HEK293 (cell line): Measurements from ENCODE around the gene FA2H.
A peak's percentile ranks its signal among the peaks of the same experiment; 100 is the strongest.

Experiments used
- BCL11A ChIP-seq: fragments of 450-650 bp; formaldehyde crosslinking; IDR thresholded peaks from 2 replicates; pipeline ENCODE4 v1.5.1; 2016; ENCODE audit warnings: low read depth, missing biosample characterization, missing genetic modification characterization
- BCL6B ChIP-seq: fragments of 450-650 bp; formaldehyde crosslinking; IDR thresholded peaks from 2 replicates; pipeline ENCODE4 v1.5.1; 2017; ENCODE audit warnings: missing biosample characterization, missing genetic modification characterization
- EGR2 ChIP-seq: fragments of 450-650 bp; formaldehyde crosslinking; IDR thresholded peaks from 2 replicates; pipeline ENCODE4 v1.5.1; 2016; ENCODE audit warnings: low read depth, missing biosample characterization, missing genetic modification characterization
- ELK4 ChIP-seq: IDR thresholded peaks from 2 replicates; pipeline ENCODE4 v1.6.1; 2011; ENCODE audit warnings: mild to moderate bottlenecking, low read depth, low read length, borderline replicate concordance
- GLIS2 ChIP-seq: fragments of 450-650 bp; formaldehyde crosslinking; IDR thresholded peaks from 2 replicates; pipeline ENCODE4 v1.5.1; 2016; ENCODE audit warnings: missing biosample characterization, missing genetic modification characterization
- HOXA7 ChIP-seq: sonication (generic); formaldehyde crosslinking; IDR thresholded peaks from 2 replicates; pipeline ENCODE4 v1.8.1; 2022; ENCODE audit warnings: missing genetic modification reagents, borderline replicate concordance
- KLF7 ChIP-seq: fragments of 450-650 bp; formaldehyde crosslinking; IDR thresholded peaks from 2 replicates; pipeline ENCODE4 v1.5.1; 2016; ENCODE audit warnings: missing biosample characterization, missing genetic modification characterization, borderline replicate concordance
- PRDM2 ChIP-seq: fragments of 450-650 bp; formaldehyde crosslinking; IDR thresholded peaks from 2 replicates; pipeline ENCODE4 v1.5.1; 2016; ENCODE audit warnings: missing biosample characterization, missing genetic modification characterization, borderline replicate concordance
- TCF7L2 ChIP-seq: IDR thresholded peaks from 2 replicates; pipeline ENCODE4 v1.6.1; 2011; ENCODE audit warnings: low read depth, mild to moderate bottlenecking, inconsistent platforms, low read length, moderate library complexity, borderline replicate concordance
- YY2 ChIP-seq: fragments of 450-650 bp; formaldehyde crosslinking; IDR thresholded peaks from 2 replicates; pipeline ENCODE4 v1.5.1; 2016; ENCODE audit warnings: missing biosample characterization, missing genetic modification characterization
- ZBTB17 ChIP-seq: fragments of 450-650 bp; formaldehyde crosslinking; IDR thresholded peaks from 2 replicates; pipeline ENCODE4 v1.5.1; 2016; ENCODE audit warnings: missing biosample characterization, missing genetic modification characterization
- ZBTB6 ChIP-seq: fragments of 450-650 bp; formaldehyde crosslinking; IDR thresholded peaks from 2 replicates; pipeline ENCODE4 v1.5.1; 2017; ENCODE audit warnings: missing biosample characterization, missing genetic modification characterization
- ZEB2 ChIP-seq: fragments of 450-650 bp; formaldehyde crosslinking; IDR thresholded peaks from 2 replicates; pipeline ENCODE4 v1.5.1; 2016; ENCODE audit warnings: missing biosample characterization, missing genetic modification characterization
- ZNF175 ChIP-seq: fragments of 450-650 bp; formaldehyde crosslinking; IDR thresholded peaks from 2 replicates; pipeline ENCODE4 v1.5.1; 2016; ENCODE audit warnings: missing biosample characterization, missing genetic modification characterization
- ZNF248 ChIP-seq: fragments of 450-650 bp; formaldehyde crosslinking; IDR thresholded peaks from 2 replicates; pipeline ENCODE4 v1.5.1; 2017; ENCODE audit warnings: missing biosample characterization, missing genetic modification characterization
- ZNF302 ChIP-seq: fragments of 450-650 bp; formaldehyde crosslinking; IDR thresholded peaks from 2 replicates; pipeline ENCODE4 v1.5.1; 2016; ENCODE audit warnings: missing biosample characterization, missing genetic modification characterization, low read depth
- ZNF488 ChIP-seq: fragments of 450-650 bp; formaldehyde crosslinking; IDR thresholded peaks from 2 replicates; pipeline ENCODE4 v1.5.1; 2016; ENCODE audit warnings: missing biosample characterization, missing genetic modification characterization
- ZNF596 ChIP-seq: fragments of 450-650 bp; IDR thresholded peaks from 2 replicates; pipeline ENCODE4 v1.5.0; 2018; ENCODE audit warnings: missing biosample characterization, mild to moderate bottlenecking, missing genetic modification characterization, moderate library complexity
- ZNF600 ChIP-seq: fragments of 450-650 bp; formaldehyde crosslinking; IDR thresholded peaks from 2 replicates; pipeline ENCODE4 v1.5.1; 2016; ENCODE audit warnings: missing biosample characterization, missing genetic modification characterization
- ZNF654 ChIP-seq: fragments of 450-650 bp; formaldehyde crosslinking; IDR thresholded peaks from 2 replicates; pipeline ENCODE4 v1.5.1; 2016; ENCODE audit warnings: low read depth, missing biosample characterization, missing genetic modification characterization
- ZNF658 ChIP-seq: fragments of 450-650 bp; formaldehyde crosslinking; IDR thresholded peaks from 2 replicates; pipeline ENCODE4; 2016; ENCODE audit warnings: missing biosample characterization, missing genetic modification characterization
- ZSCAN23 ChIP-seq: fragments of 450-650 bp; formaldehyde crosslinking; IDR thresholded peaks from 2 replicates; pipeline ENCODE4 v1.5.1; 2016; ENCODE audit warnings: missing biosample characterization, missing genetic modification characterization
- ZSCAN30 ChIP-seq: fragments of 450-650 bp; IDR thresholded peaks from 2 replicates; pipeline ENCODE4 v1.5.1; 2018; ENCODE audit warnings: missing biosample characterization, mild to moderate bottlenecking, missing genetic modification characterization, moderate library complexity
- ZXDB ChIP-seq: fragments of 450-650 bp; formaldehyde crosslinking; IDR thresholded peaks from 2 replicates; pipeline ENCODE4 v1.5.1; 2016; ENCODE audit warnings: missing biosample characterization, missing genetic modification characterization
- TF ChIP-seq, protein P1 (sequence below): fragments of 450-650 bp; formaldehyde crosslinking; IDR thresholded peaks from 2 replicates; pipeline ENCODE4 v1.5.1; 2016; ENCODE audit warnings: missing biosample characterization, missing genetic modification characterization
- TF ChIP-seq, protein P2 (sequence below): fragments of 450-650 bp; formaldehyde crosslinking; IDR thresholded peaks from 2 replicates; pipeline ENCODE4 v1.5.1; 2016; ENCODE audit warnings: missing biosample characterization, missing genetic modification characterization, borderline replicate concordance

Gene FA2H

DNA sequence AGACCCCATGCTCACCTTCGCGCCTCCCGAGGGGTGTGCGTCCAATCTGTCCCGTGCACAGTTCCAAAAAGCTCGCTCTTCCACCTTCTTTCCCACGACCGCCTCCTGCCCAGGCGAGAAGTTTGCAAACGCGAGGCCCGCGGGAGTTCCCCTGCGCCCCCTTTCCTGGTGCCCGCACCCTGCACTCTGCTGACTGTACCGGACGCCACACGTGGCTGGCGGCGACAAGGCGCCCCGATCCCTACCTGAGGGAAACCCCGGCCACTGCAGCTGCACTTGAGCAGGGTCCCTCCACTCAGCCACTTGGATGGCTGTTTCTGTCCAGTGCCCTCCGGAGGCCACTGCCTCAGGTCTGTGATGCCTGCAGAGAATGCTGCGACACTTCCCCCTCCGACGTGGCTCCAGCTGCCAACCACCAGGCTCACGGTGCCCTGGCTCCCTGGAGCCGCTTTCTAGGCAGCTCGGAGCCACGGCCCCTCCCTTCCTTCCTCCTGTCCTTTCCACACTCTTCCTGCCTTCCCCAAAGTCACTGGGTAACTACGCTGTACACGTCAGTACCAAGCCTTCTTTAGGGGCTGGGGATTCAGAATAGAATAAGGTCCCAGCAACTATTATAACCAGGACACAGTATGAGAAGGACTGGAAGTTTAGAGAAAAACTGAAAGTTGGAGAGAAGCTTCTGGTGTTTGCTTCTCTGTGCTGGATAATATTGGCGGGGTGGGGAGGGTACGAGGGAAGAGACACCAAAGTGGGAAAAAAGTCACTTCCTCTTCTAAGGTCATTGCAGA, 74.0 kb downstream of the FA2H start, which contains the start of gene MLKL (continued):
- TF ChIP-seq PRDM2 (tag by site-specific recombination) = no peak
- TF ChIP-seq KLF7 (tag by site-specific recombination) = no peak
- TF ChIP-seq ZNF302 (tag by site-specific recombination) = no peak
- no peak for TF ChIP-seq BCL11A (tag by site-specific recombination)
- TF ChIP-seq ZSCAN30 = no peak; the same call in 1 of the 2 replicates
- TF ChIP-seq ZEB2 (tag by site-specific recombination) = no peak
- TF ChIP-seq, protein P1, sequence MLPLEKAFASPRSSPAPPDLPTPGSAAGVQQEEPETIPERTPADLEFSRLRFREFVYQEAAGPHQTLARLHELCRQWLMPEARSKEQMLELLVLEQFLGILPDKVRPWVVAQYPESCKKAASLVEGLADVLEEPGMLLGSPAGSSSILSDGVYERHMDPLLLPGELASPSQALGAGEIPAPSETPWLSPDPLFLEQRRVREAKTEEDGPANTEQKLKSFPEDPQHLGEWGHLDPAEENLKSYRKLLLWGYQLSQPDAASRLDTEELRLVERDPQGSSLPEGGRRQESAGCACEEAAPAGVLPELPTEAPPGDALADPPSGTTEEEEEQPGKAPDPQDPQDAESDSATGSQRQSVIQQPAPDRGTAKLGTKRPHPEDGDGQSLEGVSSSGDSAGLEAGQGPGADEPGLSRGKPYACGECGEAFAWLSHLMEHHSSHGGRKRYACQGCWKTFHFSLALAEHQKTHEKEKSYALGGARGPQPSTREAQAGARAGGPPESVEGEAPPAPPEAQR = no peak
- no peak for TF ChIP-seq EGR2
- TF ChIP-seq TCF7L2 = no peak
- no peak for TF ChIP-seq ZSCAN23 (tag by site-specific recombination)
- TF ChIP-seq ZNF596 (tag by site-specific recombination) = no peak
- TF ChIP-seq YY2 (tag by site-specific recombination) = no peak
- TF ChIP-seq ZBTB17 = peak; percentile 32; the same call in 1 of the 2 replicates
- peak; percentile 83; the same call in 1 of the 2 replicates for TF ChIP-seq BCL6B (tag by site-specific recombination)
- no peak for TF ChIP-seq HOXA7
- TF ChIP-seq ZXDB = peak; percentile 86
- TF ChIP-seq ZNF654 (tag by site-specific recombination) = no peak
- TF ChIP-seq ELK4 = no peak
- TF ChIP-seq ZNF248 (tag by site-specific recombination) = no peak
- no peak for TF ChIP-seq ZNF658
- peak; percentile 92 for TF ChIP-seq ZBTB6 (tag by site-specific recombination)
- no peak for TF ChIP-seq ZNF488
- TF ChIP-seq, protein P2, sequence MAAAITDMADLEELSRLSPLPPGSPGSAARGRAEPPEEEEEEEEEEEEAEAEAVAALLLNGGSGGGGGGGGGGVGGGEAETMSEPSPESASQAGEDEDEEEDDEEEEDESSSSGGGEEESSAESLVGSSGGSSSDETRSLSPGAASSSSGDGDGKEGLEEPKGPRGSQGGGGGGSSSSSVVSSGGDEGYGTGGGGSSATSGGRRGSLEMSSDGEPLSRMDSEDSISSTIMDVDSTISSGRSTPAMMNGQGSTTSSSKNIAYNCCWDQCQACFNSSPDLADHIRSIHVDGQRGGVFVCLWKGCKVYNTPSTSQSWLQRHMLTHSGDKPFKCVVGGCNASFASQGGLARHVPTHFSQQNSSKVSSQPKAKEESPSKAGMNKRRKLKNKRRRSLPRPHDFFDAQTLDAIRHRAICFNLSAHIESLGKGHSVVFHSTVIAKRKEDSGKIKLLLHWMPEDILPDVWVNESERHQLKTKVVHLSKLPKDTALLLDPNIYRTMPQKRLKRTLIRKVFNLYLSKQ (tag by site-specific recombination) = no peak
- no peak for TF ChIP-seq ZNF600 (tag by site-specific recombination)
- TF ChIP-seq ZNF175 (tag by site-specific recombination) = no peak
- peak; percentile 43; the same call in 1 of the 2 replicates for TF ChIP-seq GLIS2
